HCT116 (cell line): ENCODE results near the gene OCA2. TPM values are rescaled to one million over a fixed set of nuclear protein-coding genes. Genes with fewer than 3 reads are reported as not detected.

Experiments
- ATAC-seq: fragments of 200-7000 bp; cut with Tn5 transposase; 2 replicates; pipeline ENCODE4 v1.9.1; 2020; ENCODE audit warnings: mild to moderate bottlenecking, moderate library complexity
- BruUV-seq: library from RNA; stranded (reverse); fragments of 400-500 nt; replicated peaks from 2 replicates; lab custom pipeline; 2021; lab: Mats Ljungman, UMichigan
- CTCF ChIA-PET: fragments of 300-600 bp; sonication (Branson Sonifier 250); formaldehyde crosslinking; loops from one replicate; lab custom pipeline; 2021; ENCODE audit warnings: antibody characterized with exemption; lab: Charles Lee
- POLR2A ChIA-PET: fragments of 300-600, 350-600 bp; sonication (Branson Sonifier 250); formaldehyde crosslinking; loops from one replicate; lab custom pipeline; 2021; ENCODE audit warnings: antibody characterized with exemption; lab: Charles Lee
- RAD21 ChIA-PET, 2 experiments: fragments of 300-600 bp; sonication (Branson Sonifier 250); formaldehyde crosslinking; loops; one replicate each; lab custom pipeline; 2023; ENCODE audit warnings: low total read pairs in 2 of 2; ENCODE audit not compliant: uncharacterized antibody in 2 of 2, unreplicated experiment in 2 of 2, low non-redundant PET in 1 of 2; lab: Charles Lee
- DNase-seq: peaks from one replicate; pipeline ENCODE4 v3.0.0-alpha.2; 2010; ENCODE audit warnings: low read depth, low spot score
- H2AFZ ChIP-seq: fragments of 200-600 bp; shearing (Covaris generic), sonication (generic); 2 replicates; pipeline ENCODE4 v1.6.1; 2017; ENCODE audit warnings: low read depth, mixed run types, mixed read lengths, antibody characterized with exemption, low read length; ENCODE audit not compliant: poor library complexity, severe bottlenecking
- H3K27ac ChIP-seq: 2 replicates; pipeline ENCODE4 v1.5.1; 2012; ENCODE audit warnings: low read depth, low read length
- H3K27me3 ChIP-seq: fragments of 200-600 bp; sonication (generic); 2 replicates; pipeline ENCODE4 v1.6.1; 2016; ENCODE audit warnings: mixed run types, low read length, mixed read lengths; ENCODE audit not compliant: insufficient read depth
- H3K36me3 ChIP-seq, 2 experiments: fragments of 200-500 bp in 1 of 2; fragments of 200-600 bp in 1 of 2; sonication (Bioruptor generic) in 1 of 2; sonication (generic) in 1 of 2; 2 replicates each; pipeline versions ENCODE4 v1.5.1 to v1.6.1; 2014 to 2016; ENCODE audit warnings: low read length in 2 of 2, inconsistent platforms in 1 of 2, mixed read lengths in 1 of 2, mixed run types in 1 of 2; ENCODE audit not compliant: insufficient read depth in 2 of 2, control insufficient read depth in 1 of 2
- H3K4me1 ChIP-seq, 2 experiments: fragments of 200-600 bp in 1 of 2; sonication (generic) in 1 of 2; 2 replicates each; pipeline versions ENCODE4 v1.5.1 to v1.6.1; 2012 to 2017; ENCODE audit warnings: low read length in 2 of 2, inconsistent platforms in 1 of 2, mild to moderate bottlenecking in 1 of 2, mixed read lengths in 1 of 2, mixed run types in 1 of 2, moderate library complexity in 1 of 2; ENCODE audit not compliant: insufficient read depth in 2 of 2, control insufficient read depth in 1 of 2
- H3K4me2 ChIP-seq: fragments of 200-600 bp; sonication (generic); 2 replicates; pipeline ENCODE4 v1.6.1; 2017; ENCODE audit warnings: mixed run types, low read length, mixed read lengths
- H3K4me3 ChIP-seq, 2 experiments: fragments of 200-600 bp in 1 of 2; sonication (generic) in 1 of 2; replicated peaks in 1 of 2; 2 replicates each; pipeline ENCODE4 v1.5.1; 2011 to 2016; ENCODE audit warnings: low read length in 2 of 2, control low read depth in 1 of 2, low read depth in 1 of 2, mild to moderate bottlenecking in 1 of 2, mixed read lengths in 1 of 2, mixed run types in 1 of 2
- H3K79me2 ChIP-seq: fragments of 200-600 bp; sonication (generic); 2 replicates; pipeline ENCODE4 v1.6.1; 2017; ENCODE audit warnings: mild to moderate bottlenecking, mixed run types, low read length, moderate library complexity, mixed read lengths; ENCODE audit not compliant: insufficient read depth
- H3K9ac ChIP-seq: fragments of 200-600 bp; sonication (generic); 2 replicates; pipeline ENCODE4 v1.6.1; 2016; ENCODE audit warnings: low read length, mixed read lengths
- H3K9me2 ChIP-seq: fragments of 200-600 bp; sonication (generic), shearing (Covaris generic); 2 replicates; pipeline ENCODE4 v1.6.1; 2017; ENCODE audit warnings: mixed run types, mild to moderate bottlenecking, moderate library complexity; ENCODE audit not compliant: insufficient read depth
- H3K9me3 ChIP-seq, 2 experiments: fragments of 200-500 bp in 1 of 2; fragments of 200-600 bp in 1 of 2; sonication (Bioruptor generic) in 1 of 2; sonication (generic) in 1 of 2; 2 replicates each; pipeline ENCODE4 v1.6.1; 2014 to 2017; ENCODE audit warnings: low read length in 2 of 2, mixed read lengths in 2 of 2, inconsistent platforms in 1 of 2, low read depth in 1 of 2, mild to moderate bottlenecking in 1 of 2, mixed run types in 1 of 2, moderate library complexity in 1 of 2; ENCODE audit not compliant: control insufficient read depth in 1 of 2, insufficient read depth in 1 of 2
- H4K20me1 ChIP-seq: fragments of 200-600 bp; sonication (generic), shearing (Covaris generic); 2 replicates; pipeline ENCODE4 v1.6.1; 2017; ENCODE audit warnings: mixed run types, mild to moderate bottlenecking, moderate library complexity; ENCODE audit not compliant: insufficient read depth
- CEBPB ChIP-seq: IDR thresholded peaks from 2 replicates; pipeline ENCODE4 v1.6.1; 2012; ENCODE audit warnings: low read depth
- EGR1 ChIP-seq: IDR thresholded peaks from 2 replicates; pipeline ENCODE4 v1.6.1; 2012; ENCODE audit warnings: low read depth
- ELF1 ChIP-seq: IDR thresholded peaks from 2 replicates; pipeline ENCODE4 v1.6.1; 2012; ENCODE audit warnings: low read depth, borderline replicate concordance
- EZH2 ChIP-seq: fragments of 200-600 bp; sonication (generic); IDR thresholded peaks from 2 replicates; pipeline ENCODE4 v1.6.1; 2017; ENCODE audit warnings: antibody characterized with exemption, mixed run types
- EZH2phosphoT487 ChIP-seq: fragments of 200-600 bp; IDR thresholded peaks from 2 replicates; pipeline ENCODE4 v1.6.1; 2018; ENCODE audit warnings: antibody characterized with exemption, borderline replicate concordance
- FOSL1 ChIP-seq: IDR thresholded peaks from 2 replicates; pipeline ENCODE4 v1.6.1; 2012; ENCODE audit warnings: low read depth
- JUND ChIP-seq: IDR thresholded peaks from 2 replicates; pipeline ENCODE4 v1.6.1; 2012
- POLR2A ChIP-seq: IDR thresholded peaks from 2 replicates; pipeline ENCODE4 v1.7.0; 2011; ENCODE audit warnings: borderline replicate concordance; ENCODE audit not compliant: insufficient read depth, insufficient read length; ENCODE audit errors: extremely low read depth
- POLR2AphosphoS5 ChIP-seq: IDR thresholded peaks from 2 replicates; pipeline ENCODE4 v1.6.1; 2011; ENCODE audit warnings: mild to moderate bottlenecking, low read depth, low read length, moderate library complexity
- RAD21 ChIP-seq: IDR thresholded peaks from 2 replicates; pipeline ENCODE4 v1.6.1; 2012; ENCODE audit warnings: low read depth, mild to moderate bottlenecking
- SIN3A ChIP-seq: IDR thresholded peaks from 2 replicates; pipeline ENCODE4 v1.6.1; 2012; ENCODE audit warnings: low read depth
- SP1 ChIP-seq: IDR thresholded peaks from 2 replicates; pipeline ENCODE4 v1.6.1; 2012; ENCODE audit warnings: low read depth
- TCF7L2 ChIP-seq: IDR thresholded peaks from 2 replicates; pipeline ENCODE4 v1.7.0; 2011; ENCODE audit warnings: borderline replicate concordance, inconsistent platforms; ENCODE audit not compliant: insufficient read depth, insufficient read length; ENCODE audit errors: extremely low read depth
- ZFX ChIP-seq: fragments of 450-650 bp; IDR thresholded peaks from 2 replicates; pipeline ENCODE4 v1.6.1; 2017
- intact Hi-C: fragments of 100-400 bp; cut with micrococcal nuclease; formaldehyde crosslinking; loops from 2 replicates; pipeline ENCODE4 v1.10.0; 2022
- total RNA-seq: library from RNA; stranded (reverse); gene quantifications from one replicate; pipeline ENCODE4 v1.2.1, GENCODE V29; 2021; ENCODE audit not compliant: unreplicated experiment
- TF ChIP-seq, protein P1 (sequence below): IDR thresholded peaks from 2 replicates; pipeline ENCODE4 v1.6.1; 2012
- TF ChIP-seq, protein P2 (sequence below): IDR thresholded peaks from 2 replicates; pipeline ENCODE4 v1.6.1; 2011; ENCODE audit warnings: mild to moderate bottlenecking, low read length, moderate library complexity; ENCODE audit not compliant: insufficient replicate concordance; ENCODE audit errors: extremely low read depth
- TF ChIP-seq, protein P3 (sequence below): IDR thresholded peaks from 2 replicates; pipeline ENCODE4 v1.6.1; 2012
- TF ChIP-seq, protein P4 (sequence below): IDR thresholded peaks from 2 replicates; pipeline ENCODE4 v1.6.1; 2012; ENCODE audit warnings: low read depth

Gene OCA2
- total RNA-seq, 1 experiment from 2014 or later = not detected

DNA sequence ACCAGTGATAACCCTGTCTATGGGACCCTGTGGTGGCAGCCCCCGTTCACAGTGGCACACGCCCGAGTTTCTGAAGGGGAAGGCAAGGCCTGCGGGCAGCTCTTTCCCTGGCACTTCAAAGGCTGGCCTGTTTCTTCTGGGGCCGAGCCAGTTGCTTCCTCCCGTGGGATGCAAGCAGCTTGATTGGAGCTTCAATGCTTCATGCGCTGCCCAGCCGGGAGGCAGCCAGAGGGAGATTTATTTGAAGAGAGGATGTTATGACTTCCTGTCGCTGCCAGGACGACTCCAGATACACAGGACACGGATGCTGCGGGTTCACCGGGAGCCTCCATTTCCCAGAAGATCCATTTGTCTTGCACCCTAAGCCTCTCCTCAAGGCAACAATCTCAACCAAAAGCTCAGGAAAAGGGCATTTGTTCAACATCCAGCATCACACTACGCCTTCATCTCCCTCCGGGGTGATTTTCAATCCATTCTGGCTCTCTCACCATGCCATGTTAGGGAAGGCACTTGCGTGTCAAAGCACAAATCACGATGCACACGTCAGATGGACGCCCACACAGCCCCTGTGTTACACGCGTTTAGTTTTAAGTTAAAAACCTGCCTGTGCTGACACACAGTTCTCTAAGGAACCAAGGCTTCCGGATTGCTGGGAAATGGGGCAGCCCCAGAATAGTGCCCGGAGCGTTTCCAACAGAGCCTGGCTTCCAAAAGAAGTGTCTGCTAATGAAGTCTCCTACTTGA is 330.2 kb downstream of the OCA2 start:
- POLR2A ChIA-PET = no interaction called here
- no TSS peak for BruUV-seq
- peaks cover 0 to 10% of the 10 kb centered on the region in 2 experiments; a peak in 2 of 4 replicates for H3K9me3 ChIP-seq
- no peak overlapping the region for H3K4me2 ChIP-seq
- no peak overlapping the region for H3K27ac ChIP-seq
- no peak overlapping the region for H3K4me3 ChIP-seq
- H3K79me2 ChIP-seq = no peaks in the 10 kb centered on the region
- no peak overlapping the region for H3K9ac ChIP-seq
- H3K36me3 ChIP-seq = no peaks in the 10 kb centered on the region
- H3K27me3 ChIP-seq = no peaks in the 10 kb centered on the region
- no peaks in the 10 kb centered on the region for H4K20me1 ChIP-seq
- intact Hi-C loops = no loop called here
- no peak for ATAC-seq
- TF ChIP-seq RAD21 (no peak), EGR1 (no peak), EZH2 (no peak), POLR2AphosphoS5 (no peak), SP1 (no peak), POLR2A (no peak), TCF7L2 (no peak), FOSL1 (no peak), ELF1 (no peak), CEBPB (no peak), JUND (no peak), SIN3A (no peak), EZH2phosphoT487 (no peak), ZFX (no peak)
- TF ChIP-seq, protein P1, sequence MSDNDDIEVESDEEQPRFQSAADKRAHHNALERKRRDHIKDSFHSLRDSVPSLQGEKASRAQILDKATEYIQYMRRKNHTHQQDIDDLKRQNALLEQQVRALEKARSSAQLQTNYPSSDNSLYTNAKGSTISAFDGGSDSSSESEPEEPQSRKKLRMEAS = no peak
- TF ChIP-seq, protein P2, sequence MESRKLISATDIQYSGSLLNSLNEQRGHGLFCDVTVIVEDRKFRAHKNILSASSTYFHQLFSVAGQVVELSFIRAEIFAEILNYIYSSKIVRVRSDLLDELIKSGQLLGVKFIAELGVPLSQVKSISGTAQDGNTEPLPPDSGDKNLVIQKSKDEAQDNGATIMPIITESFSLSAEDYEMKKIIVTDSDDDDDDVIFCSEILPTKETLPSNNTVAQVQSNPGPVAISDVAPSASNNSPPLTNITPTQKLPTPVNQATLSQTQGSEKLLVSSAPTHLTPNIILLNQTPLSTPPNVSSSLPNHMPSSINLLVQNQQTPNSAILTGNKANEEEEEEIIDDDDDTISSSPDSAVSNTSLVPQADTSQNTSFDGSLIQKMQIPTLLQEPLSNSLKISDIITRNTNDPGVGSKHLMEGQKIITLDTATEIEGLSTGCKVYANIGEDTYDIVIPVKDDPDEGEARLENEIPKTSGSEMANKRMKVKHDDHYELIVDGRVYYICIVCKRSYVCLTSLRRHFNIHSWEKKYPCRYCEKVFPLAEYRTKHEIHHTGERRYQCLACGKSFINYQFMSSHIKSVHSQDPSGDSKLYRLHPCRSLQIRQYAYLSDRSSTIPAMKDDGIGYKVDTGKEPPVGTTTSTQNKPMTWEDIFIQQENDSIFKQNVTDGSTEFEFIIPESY = no peak
- TF ChIP-seq, protein P3, sequence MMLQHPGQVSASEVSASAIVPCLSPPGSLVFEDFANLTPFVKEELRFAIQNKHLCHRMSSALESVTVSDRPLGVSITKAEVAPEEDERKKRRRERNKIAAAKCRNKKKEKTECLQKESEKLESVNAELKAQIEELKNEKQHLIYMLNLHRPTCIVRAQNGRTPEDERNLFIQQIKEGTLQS = no peak
- TF ChIP-seq, protein P4, sequence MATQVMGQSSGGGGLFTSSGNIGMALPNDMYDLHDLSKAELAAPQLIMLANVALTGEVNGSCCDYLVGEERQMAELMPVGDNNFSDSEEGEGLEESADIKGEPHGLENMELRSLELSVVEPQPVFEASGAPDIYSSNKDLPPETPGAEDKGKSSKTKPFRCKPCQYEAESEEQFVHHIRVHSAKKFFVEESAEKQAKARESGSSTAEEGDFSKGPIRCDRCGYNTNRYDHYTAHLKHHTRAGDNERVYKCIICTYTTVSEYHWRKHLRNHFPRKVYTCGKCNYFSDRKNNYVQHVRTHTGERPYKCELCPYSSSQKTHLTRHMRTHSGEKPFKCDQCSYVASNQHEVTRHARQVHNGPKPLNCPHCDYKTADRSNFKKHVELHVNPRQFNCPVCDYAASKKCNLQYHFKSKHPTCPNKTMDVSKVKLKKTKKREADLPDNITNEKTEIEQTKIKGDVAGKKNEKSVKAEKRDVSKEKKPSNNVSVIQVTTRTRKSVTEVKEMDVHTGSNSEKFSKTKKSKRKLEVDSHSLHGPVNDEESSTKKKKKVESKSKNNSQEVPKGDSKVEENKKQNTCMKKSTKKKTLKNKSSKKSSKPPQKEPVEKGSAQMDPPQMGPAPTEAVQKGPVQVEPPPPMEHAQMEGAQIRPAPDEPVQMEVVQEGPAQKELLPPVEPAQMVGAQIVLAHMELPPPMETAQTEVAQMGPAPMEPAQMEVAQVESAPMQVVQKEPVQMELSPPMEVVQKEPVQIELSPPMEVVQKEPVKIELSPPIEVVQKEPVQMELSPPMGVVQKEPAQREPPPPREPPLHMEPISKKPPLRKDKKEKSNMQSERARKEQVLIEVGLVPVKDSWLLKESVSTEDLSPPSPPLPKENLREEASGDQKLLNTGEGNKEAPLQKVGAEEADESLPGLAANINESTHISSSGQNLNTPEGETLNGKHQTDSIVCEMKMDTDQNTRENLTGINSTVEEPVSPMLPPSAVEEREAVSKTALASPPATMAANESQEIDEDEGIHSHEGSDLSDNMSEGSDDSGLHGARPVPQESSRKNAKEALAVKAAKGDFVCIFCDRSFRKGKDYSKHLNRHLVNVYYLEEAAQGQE = no peak
- TF ChIP-seq, all 23 proteins: peak for 0
- Histone ChIP-seq H3K9me2 (no peaks in the 10 kb centered on the region), H2AFZ (no peak overlapping the region), H3K4me1 (no peaks in the 10 kb centered on the region)
- DNase-seq = no peak
- RAD21 ChIA-PET = no interaction called here
- CTCF ChIA-PET = no interaction called here
